ENCODE measurements around the gene MTAP.

Gene MTAP

GRCh38 chr9:21969011-21969940 lies 166.8 kb downstream of the MTAP start:
- H4K20me1 ChIP-seq (ENCODE audit: insufficient read depth, low read length), result no peaks in the 10 kb centered on the region
- no peak overlapping the region for H3K4me2 ChIP-seq (ENCODE audit: low read length)
- H3K27me3 ChIP-seq (ENCODE audit: low read depth, low read length), result no peaks in the 10 kb centered on the region

DNA sequence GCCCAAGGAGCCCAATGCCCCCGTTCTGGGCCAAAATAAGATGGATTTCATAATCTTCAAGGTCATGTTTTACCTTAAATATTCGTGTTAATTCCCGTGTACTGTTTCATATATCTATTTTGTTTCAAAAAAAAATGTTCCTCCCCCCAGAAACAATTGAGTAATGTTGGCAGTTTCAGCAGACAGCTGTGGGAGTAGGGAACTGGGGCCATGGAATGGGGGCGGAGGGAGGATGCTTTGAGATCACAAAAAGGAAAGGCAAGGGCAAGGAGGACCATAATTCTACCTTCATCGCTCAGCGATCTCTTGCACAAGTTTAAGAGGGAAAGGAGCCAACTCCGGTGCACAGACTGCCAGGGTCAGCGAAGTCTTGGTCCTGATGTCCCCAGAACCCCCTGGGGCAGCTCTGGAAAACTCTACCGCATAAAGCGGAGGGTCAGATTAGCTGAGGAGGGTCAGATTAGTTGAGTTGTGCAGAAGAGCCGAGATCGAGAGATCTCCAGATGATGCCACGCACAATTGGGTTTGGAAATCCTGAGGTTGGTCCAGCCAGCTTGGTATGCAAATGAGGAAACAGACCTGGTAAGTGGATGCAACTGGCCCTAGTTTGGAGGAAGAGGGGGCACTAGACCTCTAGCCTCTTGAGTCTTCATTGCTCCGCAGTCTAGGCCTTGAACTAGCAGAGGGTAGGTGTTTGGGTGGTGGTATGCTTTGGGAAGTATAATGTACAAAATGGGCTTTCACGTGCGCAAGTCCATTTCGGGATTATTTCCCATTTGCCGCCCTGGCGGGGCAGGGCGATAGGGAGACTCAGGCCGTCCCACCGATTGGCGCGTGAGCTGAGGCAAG lies 167.7 kb downstream of the MTAP start:
- no peak overlapping the region for H3K9ac ChIP-seq (ENCODE audit: low read length)
- no peak overlapping the region for H2AFZ ChIP-seq (ENCODE audit: low read depth, low read length)
- TF ChIP-seq CTCF (IDR thresholded peaks at IDR 0.05; ENCODE audit: low read depth, low read length) (no peak), EZH2phosphoT487 (IDR thresholded peaks at IDR 0.05; ENCODE audit: low read depth) (no peak)
- H3K79me2 ChIP-seq (ENCODE audit: low read length), result no peaks in the 10 kb centered on the region
- H3K4me3 ChIP-seq (ENCODE audit: low read length), result no peak overlapping the region
- no peak overlapping the region for H3K27ac ChIP-seq (ENCODE audit: low read length)
- no peaks in the 10 kb centered on the region for H3K9me3 ChIP-seq (ENCODE audit: insufficient read depth, low read length)
- H3K4me2 ChIP-seq (ENCODE audit: low read length), result no peak overlapping the region
- no peaks in the 10 kb centered on the region for H3K4me1 ChIP-seq (ENCODE audit: low read length)
- H3K36me3 ChIP-seq (replicated peaks; ENCODE audit: low read depth, low read length), result no peaks in the 10 kb centered on the region
- no peaks in the 10 kb centered on the region for H4K20me1 ChIP-seq (ENCODE audit: insufficient read depth, low read length)
- H3K27me3 ChIP-seq (ENCODE audit: low read depth, low read length), result no peaks in the 10 kb centered on the region

More at GRCh38 chr9:21969011-21969940, 166.8 kb downstream of the MTAP start:
- TF ChIP-seq EZH2phosphoT487 (IDR thresholded peaks at IDR 0.05; ENCODE audit: low read depth), result no peak
- no peak for TF ChIP-seq CTCF (IDR thresholded peaks at IDR 0.05; ENCODE audit: low read depth, low read length)
- no peak overlapping the region for H3K9ac ChIP-seq (ENCODE audit: low read length)
- no peak overlapping the region for H3K4me3 ChIP-seq (ENCODE audit: low read length)
- no peaks in the 10 kb centered on the region for H3K36me3 ChIP-seq (replicated peaks; ENCODE audit: low read depth, low read length)
- H3K4me1 ChIP-seq (ENCODE audit: low read length), result no peaks in the 10 kb centered on the region
- no peak overlapping the region for H2AFZ ChIP-seq (ENCODE audit: low read depth, low read length)
- no peaks in the 10 kb centered on the region for H3K9me3 ChIP-seq (ENCODE audit: insufficient read depth, low read length)
- H3K79me2 ChIP-seq (ENCODE audit: low read length), result no peaks in the 10 kb centered on the region
- H3K27ac ChIP-seq (ENCODE audit: low read length), result no peak overlapping the region

GRCh38 chr9:21970800-21971640 lies 168.6 kb downstream of the MTAP start:
- Histone ChIP-seq H4K20me1 (ENCODE audit: insufficient read depth, low read length) (no peaks in the 10 kb centered on the region), H3K4me2 (ENCODE audit: low read length) (no peak overlapping the region), H3K9ac (ENCODE audit: low read length) (no peak overlapping the region), H2AFZ (ENCODE audit: low read depth, low read length) (no peak overlapping the region), H3K79me2 (ENCODE audit: low read length) (no peaks in the 10 kb centered on the region), H3K4me1 (ENCODE audit: low read length) (no peaks in the 10 kb centered on the region), H3K36me3 (replicated peaks; ENCODE audit: low read depth, low read length) (no peaks in the 10 kb centered on the region), H3K9me3 (ENCODE audit: insufficient read depth, low read length) (no peaks in the 10 kb centered on the region), H3K27ac (ENCODE audit: low read length) (no peak overlapping the region), H3K27me3 (ENCODE audit: low read depth, low read length) (no peaks in the 10 kb centered on the region), H3K4me3 (ENCODE audit: low read length) (no peak overlapping the region)
- TF ChIP-seq EZH2phosphoT487 (IDR thresholded peaks at IDR 0.05; ENCODE audit: low read depth), result no peak

DNA sequence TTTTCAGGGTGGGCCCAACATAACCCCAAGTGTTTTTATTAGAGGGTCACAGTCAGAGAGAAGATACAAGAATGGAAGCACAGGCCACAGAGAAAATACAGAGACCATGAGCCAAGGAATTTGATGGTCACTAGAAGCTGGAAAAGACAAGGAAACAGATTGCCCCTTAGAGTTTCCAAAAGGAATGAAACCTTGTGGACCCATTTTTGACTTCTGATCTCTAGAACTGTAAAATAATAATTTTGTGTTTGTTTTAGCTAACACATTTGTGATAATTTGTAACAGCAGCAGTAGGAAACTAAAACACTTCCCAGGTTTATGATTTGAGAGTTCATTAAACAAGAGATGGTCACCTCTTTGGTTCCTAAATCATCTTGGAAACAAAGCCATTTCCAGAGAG lies 169.9 kb downstream of the MTAP start:
- no peaks in the 10 kb centered on the region for H4K20me1 ChIP-seq (ENCODE audit: insufficient read depth, low read length)
- H3K27me3 ChIP-seq (ENCODE audit: low read depth, low read length), result no peaks in the 10 kb centered on the region
- no peak overlapping the region for H2AFZ ChIP-seq (ENCODE audit: low read depth, low read length)
- H3K4me3 ChIP-seq (ENCODE audit: low read length), result no peak overlapping the region
- no peak overlapping the region for H3K27ac ChIP-seq (ENCODE audit: low read length)
- H3K36me3 ChIP-seq (replicated peaks; ENCODE audit: low read depth, low read length), result no peaks in the 10 kb centered on the region
- H3K4me2 ChIP-seq (ENCODE audit: low read length), result no peak overlapping the region
- H3K79me2 ChIP-seq (ENCODE audit: low read length), result no peaks in the 10 kb centered on the region
- no peak overlapping the region for H3K9ac ChIP-seq (ENCODE audit: low read length)
- no peak for TF ChIP-seq EZH2phosphoT487 (IDR thresholded peaks at IDR 0.05; ENCODE audit: low read depth)
- TF ChIP-seq CTCF (IDR thresholded peaks at IDR 0.05; ENCODE audit: low read depth, low read length), result no peak
- no peaks in the 10 kb centered on the region for H3K9me3 ChIP-seq (ENCODE audit: insufficient read depth, low read length)
- H3K4me1 ChIP-seq (ENCODE audit: low read length), result no peaks in the 10 kb centered on the region
